H1 (cell line): Measurements from ENCODE around the gene OSMR. TPM values are rescaled to one million over a fixed set of nuclear protein-coding genes. Genes with fewer than 3 reads are reported as not detected.

Source experiments
- FOSL1 ChIP-seq: IDR thresholded peaks from 2 replicates; pipeline ENCODE4 v1.6.1; 2011; ENCODE audit warnings: mild to moderate bottlenecking, low read depth, low read length, moderate library complexity; ENCODE audit not compliant: insufficient read depth
- JUND ChIP-seq: IDR thresholded peaks from 2 replicates; pipeline ENCODE4 v1.6.1; 2011; ENCODE audit warnings: mild to moderate bottlenecking, improper control_type of control experiment, low read length
- SP1 ChIP-seq: IDR thresholded peaks from 2 replicates; pipeline ENCODE4 v1.6.1; 2011; ENCODE audit warnings: low read depth, low read length
- SP4 ChIP-seq: IDR thresholded peaks from 2 replicates; pipeline ENCODE4 v1.6.1; 2012; ENCODE audit warnings: low read length, inconsistent platforms
- YY1 ChIP-seq: IDR thresholded peaks from 2 replicates; pipeline ENCODE4 v1.6.1; 2011; ENCODE audit warnings: low read depth, mild to moderate bottlenecking, low read length
- polyA plus RNA-seq, 7 experiments: library from polyadenylated mRNA; depleted of rRNA in 3 of 7; stranded (reverse) in 5 of 7; unstranded in 2 of 7; fragments of >200 nt in 5 of 7; fragments of 200-250 nt in 2 of 7; gene quantifications; 1 replicate in 5 of 7; 2 replicates in 1 of 7; 4 replicates in 1 of 7; pipeline versions ENCODE4 v1.2.1 to v1.2.3, GENCODE V29; 2011 to 2013; ENCODE audit warnings: missing spikeins in 2 of 7, mixed read lengths in 2 of 7
- total RNA-seq: library from RNA; stranded (reverse); fragmentation: NEBNext Ultra II Directional; extraction: Animal tissue kit (Norgen Biotek cat#: 25700); gene quantifications from 2 replicates; pipeline ENCODE4 v1.2.1, GENCODE V29; 2021
- TF ChIP-seq, protein P1 (sequence below): IDR thresholded peaks from 2 replicates; pipeline ENCODE4 v1.6.1; 2012; ENCODE audit warnings: low read length, inconsistent platforms
- TF ChIP-seq, protein P2 (sequence below): fragments of 300-600 bp; sonication (generic); IDR thresholded peaks from 2 replicates; pipeline ENCODE4 v1.7.1; 2012; ENCODE audit warnings: low read length, moderate library complexity, mild to moderate bottlenecking, inconsistent platforms; ENCODE audit not compliant: insufficient replicate concordance

Gene OSMR
- total and polyA plus RNA-seq, 2 of the 8 experiments (the other 6 are each of a cell fraction or from before 2014, with no cell fraction given), result 2.3 to 2.6 TPM

DNA sequence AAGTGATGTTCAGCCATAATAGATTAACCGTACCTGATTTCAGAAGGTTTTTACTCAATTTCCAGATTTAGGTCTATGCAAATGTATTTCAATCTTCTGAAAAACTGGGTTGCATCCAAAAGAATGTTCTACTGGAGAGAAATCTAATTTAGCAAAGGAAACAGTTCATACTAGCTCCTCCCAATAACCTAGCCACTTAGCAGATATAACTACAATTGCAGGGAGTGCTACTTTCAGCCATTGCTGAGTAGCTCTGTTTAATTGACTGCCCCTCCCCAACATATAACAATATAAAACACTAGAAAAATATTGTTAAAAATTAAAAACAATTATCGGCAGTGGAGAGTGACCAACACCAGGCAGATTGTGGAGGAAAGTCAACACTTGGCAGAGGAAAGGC lies 7.9 kb upstream of the OSMR start (continued):
- TF ChIP-seq, protein P1, sequence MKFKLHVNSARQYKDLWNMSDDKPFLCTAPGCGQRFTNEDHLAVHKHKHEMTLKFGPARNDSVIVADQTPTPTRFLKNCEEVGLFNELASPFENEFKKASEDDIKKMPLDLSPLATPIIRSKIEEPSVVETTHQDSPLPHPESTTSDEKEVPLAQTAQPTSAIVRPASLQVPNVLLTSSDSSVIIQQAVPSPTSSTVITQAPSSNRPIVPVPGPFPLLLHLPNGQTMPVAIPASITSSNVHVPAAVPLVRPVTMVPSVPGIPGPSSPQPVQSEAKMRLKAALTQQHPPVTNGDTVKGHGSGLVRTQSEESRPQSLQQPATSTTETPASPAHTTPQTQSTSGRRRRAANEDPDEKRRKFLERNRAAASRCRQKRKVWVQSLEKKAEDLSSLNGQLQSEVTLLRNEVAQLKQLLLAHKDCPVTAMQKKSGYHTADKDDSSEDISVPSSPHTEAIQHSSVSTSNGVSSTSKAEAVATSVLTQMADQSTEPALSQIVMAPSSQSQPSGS, result no peak
- no peak for TF ChIP-seq SP4
- no peak for TF ChIP-seq FOSL1
- TF ChIP-seq SP1, result no peak
- TF ChIP-seq, protein P2, sequence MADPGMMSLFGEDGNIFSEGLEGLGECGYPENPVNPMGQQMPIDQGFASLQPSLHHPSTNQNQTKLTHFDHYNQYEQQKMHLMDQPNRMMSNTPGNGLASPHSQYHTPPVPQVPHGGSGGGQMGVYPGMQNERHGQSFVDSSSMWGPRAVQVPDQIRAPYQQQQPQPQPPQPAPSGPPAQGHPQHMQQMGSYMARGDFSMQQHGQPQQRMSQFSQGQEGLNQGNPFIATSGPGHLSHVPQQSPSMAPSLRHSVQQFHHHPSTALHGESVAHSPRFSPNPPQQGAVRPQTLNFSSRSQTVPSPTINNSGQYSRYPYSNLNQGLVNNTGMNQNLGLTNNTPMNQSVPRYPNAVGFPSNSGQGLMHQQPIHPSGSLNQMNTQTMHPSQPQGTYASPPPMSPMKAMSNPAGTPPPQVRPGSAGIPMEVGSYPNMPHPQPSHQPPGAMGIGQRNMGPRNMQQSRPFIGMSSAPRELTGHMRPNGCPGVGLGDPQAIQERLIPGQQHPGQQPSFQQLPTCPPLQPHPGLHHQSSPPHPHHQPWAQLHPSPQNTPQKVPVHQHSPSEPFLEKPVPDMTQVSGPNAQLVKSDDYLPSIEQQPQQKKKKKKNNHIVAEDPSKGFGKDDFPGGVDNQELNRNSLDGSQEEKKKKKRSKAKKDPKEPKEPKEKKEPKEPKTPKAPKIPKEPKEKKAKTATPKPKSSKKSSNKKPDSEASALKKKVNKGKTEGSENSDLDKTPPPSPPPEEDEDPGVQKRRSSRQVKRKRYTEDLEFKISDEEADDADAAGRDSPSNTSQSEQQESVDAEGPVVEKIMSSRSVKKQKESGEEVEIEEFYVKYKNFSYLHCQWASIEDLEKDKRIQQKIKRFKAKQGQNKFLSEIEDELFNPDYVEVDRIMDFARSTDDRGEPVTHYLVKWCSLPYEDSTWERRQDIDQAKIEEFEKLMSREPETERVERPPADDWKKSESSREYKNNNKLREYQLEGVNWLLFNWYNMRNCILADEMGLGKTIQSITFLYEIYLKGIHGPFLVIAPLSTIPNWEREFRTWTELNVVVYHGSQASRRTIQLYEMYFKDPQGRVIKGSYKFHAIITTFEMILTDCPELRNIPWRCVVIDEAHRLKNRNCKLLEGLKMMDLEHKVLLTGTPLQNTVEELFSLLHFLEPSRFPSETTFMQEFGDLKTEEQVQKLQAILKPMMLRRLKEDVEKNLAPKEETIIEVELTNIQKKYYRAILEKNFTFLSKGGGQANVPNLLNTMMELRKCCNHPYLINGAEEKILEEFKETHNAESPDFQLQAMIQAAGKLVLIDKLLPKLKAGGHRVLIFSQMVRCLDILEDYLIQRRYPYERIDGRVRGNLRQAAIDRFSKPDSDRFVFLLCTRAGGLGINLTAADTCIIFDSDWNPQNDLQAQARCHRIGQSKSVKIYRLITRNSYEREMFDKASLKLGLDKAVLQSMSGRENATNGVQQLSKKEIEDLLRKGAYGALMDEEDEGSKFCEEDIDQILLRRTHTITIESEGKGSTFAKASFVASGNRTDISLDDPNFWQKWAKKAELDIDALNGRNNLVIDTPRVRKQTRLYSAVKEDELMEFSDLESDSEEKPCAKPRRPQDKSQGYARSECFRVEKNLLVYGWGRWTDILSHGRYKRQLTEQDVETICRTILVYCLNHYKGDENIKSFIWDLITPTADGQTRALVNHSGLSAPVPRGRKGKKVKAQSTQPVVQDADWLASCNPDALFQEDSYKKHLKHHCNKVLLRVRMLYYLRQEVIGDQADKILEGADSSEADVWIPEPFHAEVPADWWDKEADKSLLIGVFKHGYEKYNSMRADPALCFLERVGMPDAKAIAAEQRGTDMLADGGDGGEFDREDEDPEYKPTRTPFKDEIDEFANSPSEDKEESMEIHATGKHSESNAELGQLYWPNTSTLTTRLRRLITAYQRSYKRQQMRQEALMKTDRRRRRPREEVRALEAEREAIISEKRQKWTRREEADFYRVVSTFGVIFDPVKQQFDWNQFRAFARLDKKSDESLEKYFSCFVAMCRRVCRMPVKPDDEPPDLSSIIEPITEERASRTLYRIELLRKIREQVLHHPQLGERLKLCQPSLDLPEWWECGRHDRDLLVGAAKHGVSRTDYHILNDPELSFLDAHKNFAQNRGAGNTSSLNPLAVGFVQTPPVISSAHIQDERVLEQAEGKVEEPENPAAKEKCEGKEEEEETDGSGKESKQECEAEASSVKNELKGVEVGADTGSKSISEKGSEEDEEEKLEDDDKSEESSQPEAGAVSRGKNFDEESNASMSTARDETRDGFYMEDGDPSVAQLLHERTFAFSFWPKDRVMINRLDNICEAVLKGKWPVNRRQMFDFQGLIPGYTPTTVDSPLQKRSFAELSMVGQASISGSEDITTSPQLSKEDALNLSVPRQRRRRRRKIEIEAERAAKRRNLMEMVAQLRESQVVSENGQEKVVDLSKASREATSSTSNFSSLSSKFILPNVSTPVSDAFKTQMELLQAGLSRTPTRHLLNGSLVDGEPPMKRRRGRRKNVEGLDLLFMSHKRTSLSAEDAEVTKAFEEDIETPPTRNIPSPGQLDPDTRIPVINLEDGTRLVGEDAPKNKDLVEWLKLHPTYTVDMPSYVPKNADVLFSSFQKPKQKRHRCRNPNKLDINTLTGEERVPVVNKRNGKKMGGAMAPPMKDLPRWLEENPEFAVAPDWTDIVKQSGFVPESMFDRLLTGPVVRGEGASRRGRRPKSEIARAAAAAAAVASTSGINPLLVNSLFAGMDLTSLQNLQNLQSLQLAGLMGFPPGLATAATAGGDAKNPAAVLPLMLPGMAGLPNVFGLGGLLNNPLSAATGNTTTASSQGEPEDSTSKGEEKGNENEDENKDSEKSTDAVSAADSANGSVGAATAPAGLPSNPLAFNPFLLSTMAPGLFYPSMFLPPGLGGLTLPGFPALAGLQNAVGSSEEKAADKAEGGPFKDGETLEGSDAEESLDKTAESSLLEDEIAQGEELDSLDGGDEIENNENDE, result no peak
- no peak for TF ChIP-seq JUND
- no peak for TF ChIP-seq YY1
